ENCODE measurements around the gene UQCC2. TPM values are rescaled to one million over a fixed set of nuclear protein-coding genes. Genes with fewer than 3 reads are reported as not detected.
A peak's percentile ranks its signal among the peaks of the same experiment; 100 is the strongest.

UQCC2 gene
- total and polyA plus RNA-seq, 2 of the 8 experiments (the other 6 are each of a cell fraction or from before 2014, with no cell fraction given), result 52.1 to 104 TPM

GRCh38 chr6:33724102-33725023 is 12.9 kb upstream of the UQCC2 start:
- Histone ChIP-seq H3K4me3 (ENCODE audit: extremely low read depth in 1 of 4, insufficient read depth in 2 of 4, low read depth in 3 of 4, low read length in 4 of 4) (no peak overlapping the region; a peak in 1 of 8 replicates), H3K23ac (ENCODE audit: insufficient read length) (no peak overlapping the region), H2BK120ac (replicated peaks; ENCODE audit: low read depth, low read length) (no peak overlapping the region), H3K36me3 (ENCODE audit: control insufficient read depth in 2 of 4, insufficient read depth in 4 of 4, low read length in 3 of 4) (no peaks in the 10 kb centered on the region), H3K9me3 (ENCODE audit: insufficient read depth in 2 of 2, low read depth in 1 of 2, low read length in 1 of 2) (no peaks in the 10 kb centered on the region; a peak in 1 of 4 replicates), H2BK15ac (ENCODE audit: low read length) (no peak overlapping the region), H2AFZ (ENCODE audit: low read length) (no peak overlapping the region), H3K27ac (ENCODE audit: low read depth, low read length) (no peak overlapping the region), H3K4ac (replicated peaks; ENCODE audit: insufficient read length, low read depth, low read length) (no peak overlapping the region), H3K18ac (ENCODE audit: extremely low read depth, low read length) (no peak overlapping the region; the same call in 1 of the 2 replicates), H3K56ac (replicated peaks; ENCODE audit: insufficient read length, low read depth, low read length) (no peak overlapping the region), H4K5ac (ENCODE audit: insufficient read length, low read depth, low read length) (no peak overlapping the region), H3K9ac (replicated peaks in 1 of 4; ENCODE audit: extremely low read depth in 1 of 4, low read depth in 3 of 4, low read length in 3 of 4) (no peak overlapping the region), H3K79me1 (ENCODE audit: low read depth, low read length) (no peaks in the 10 kb centered on the region), H4K91ac (replicated peaks; ENCODE audit: insufficient read length, low read length) (no peak overlapping the region), H3K23me2 (ENCODE audit: low read depth, low read length) (no peaks in the 10 kb centered on the region), H4K8ac (ENCODE audit: extremely low read depth, insufficient read depth, low read length) (no peak overlapping the region), H2BK12ac (ENCODE audit: low read depth, low read length) (no peak overlapping the region), H2AK5ac (ENCODE audit: low read depth, low read length) (no peak overlapping the region), H3K79me2 (ENCODE audit: control insufficient read depth in 1 of 2, insufficient read depth in 2 of 2, low read length in 2 of 2) (no peaks in the 10 kb centered on the region), H3K4me2 (ENCODE audit: insufficient read depth in 1 of 2, low read depth in 2 of 2, low read length in 2 of 2) (no peak overlapping the region), H3K14ac (ENCODE audit: insufficient read length) (no peak overlapping the region), H2BK5ac (ENCODE audit: low read depth, low read length) (no peak overlapping the region), H4K20me1 (replicated peaks in 1 of 2; ENCODE audit: control insufficient read depth in 1 of 2, insufficient read depth in 2 of 2, low read length in 2 of 2) (no peaks in the 10 kb centered on the region), H3K4me1 (replicated peaks in 1 of 4; ENCODE audit: control insufficient read depth in 3 of 4, insufficient read depth in 4 of 4, low read length in 3 of 4) (peaks cover 3 to 8% (median 4%) of the 10 kb centered on the region in 4 experiments; a peak in 6 of 7 replicates), H3K27me3 (replicated peaks in 1 of 4; ENCODE audit: control insufficient read depth in 3 of 4, extremely low read depth in 1 of 4, insufficient read depth in 3 of 4, low read length in 3 of 4) (peaks cover 0 to 6% (median 0%) of the 10 kb centered on the region in 4 experiments; a peak in 3 of 7 replicates), H2BK20ac (ENCODE audit: low read length) (no peak overlapping the region)
- FAIRE-seq (no peak), DNase-seq (ENCODE audit: low read depth in 1 of 2, low spot score in 2 of 2) (no peak)
- ChIA-PET CTCF (ENCODE audit: partially characterized antibody) (interaction anchor here (0.6 to 3.5 kb wide), 10 partner anchors 8 to 92 kb away, joined by 3 to 14 read pairs (median 4); partner anchors contain the start of gene UQCC2), POLR2A (ENCODE audit: partially characterized antibody) (interaction anchor here (0.9 to 2.8 kb wide), 3 partner anchors 10 to 16 kb away, joined by 3 to 15 read pairs (median 3); partner anchors contain the start of gene UQCC2)
- WGBS, 2 experiments (ENCODE audit: extremely low coverage in 1 of 2, insufficient coverage in 1 of 2, insufficient read length in 1 of 2, insufficient replicate concordance in 2 of 2, low coverage in 1 of 2, low lambda C conversion rate in 2 of 2, missing lambda C conversion rate in 1 of 2), result 81% methylated on average over 13 of the region's 13 CpGs; no CpG with 5 or more reads in 1 of the 2 experiments
- TF ChIP-seq SP1 (IDR thresholded peaks at IDR 0.05; ENCODE audit: low read depth, low read length) (no peak), EZH2 (IDR thresholded peaks at IDR 0.05; ENCODE audit: low read depth, low read length, severe bottlenecking) (no peak), POU5F1 (IDR thresholded peaks at IDR 0.05; ENCODE audit: low read depth, low read length) (no peak), JUN (IDR thresholded peaks at IDR 0.05; ENCODE audit: low read depth, low read length) (no peak), SAP30 (IDR thresholded peaks at IDR 0.05; ENCODE audit: insufficient read depth, insufficient replicate concordance, low read length) (no peak)
- TF ChIP-seq, protein P1, sequence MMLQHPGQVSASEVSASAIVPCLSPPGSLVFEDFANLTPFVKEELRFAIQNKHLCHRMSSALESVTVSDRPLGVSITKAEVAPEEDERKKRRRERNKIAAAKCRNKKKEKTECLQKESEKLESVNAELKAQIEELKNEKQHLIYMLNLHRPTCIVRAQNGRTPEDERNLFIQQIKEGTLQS (IDR thresholded peaks at IDR 0.05; ENCODE audit: insufficient read depth, low read depth, low read length), result no peak
- TF ChIP-seq, protein P2, sequence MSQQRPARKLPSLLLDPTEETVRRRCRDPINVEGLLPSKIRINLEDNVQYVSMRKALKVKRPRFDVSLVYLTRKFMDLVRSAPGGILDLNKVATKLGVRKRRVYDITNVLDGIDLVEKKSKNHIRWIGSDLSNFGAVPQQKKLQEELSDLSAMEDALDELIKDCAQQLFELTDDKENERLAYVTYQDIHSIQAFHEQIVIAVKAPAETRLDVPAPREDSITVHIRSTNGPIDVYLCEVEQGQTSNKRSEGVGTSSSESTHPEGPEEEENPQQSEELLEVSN (IDR thresholded peaks at IDR 0.05), result peak; percentile 24; the same call in 1 of the 2 replicates
